ENCODE measurements around the gene PLCB4. TPM values are rescaled to one million over a fixed set of nuclear protein-coding genes. Genes with fewer than 3 reads are reported as not detected.

Gene PLCB4
- total RNA-seq, 1 experiment from 2014 or later = 12.6 TPM

GRCh38 chr20:9128568-9128967 is 59.7 kb downstream of the PLCB4 start:
- H3K36me3 Mint-ChIP-seq = peaks cover 23% of the 10 kb centered on the region
- no peaks in the 10 kb centered on the region for H3K4me1 Mint-ChIP-seq
- no peaks in the 10 kb centered on the region for H3K27me3 Mint-ChIP-seq (ENCODE audit: low read depth)
- ChIA-PET CTCF (no interaction called here), POLR2A (no interaction called here)
- no peak overlapping the region for H3K27ac Mint-ChIP-seq
- H3K9me3 Mint-ChIP-seq = peaks cover 32% of the 10 kb centered on the region
- H3K4me3 Mint-ChIP-seq = no peak overlapping the region
- ATAC-seq (no peak), DNase-seq (ENCODE audit: low spot score) (no peak)
- TF ChIP-seq KAT7 (CRISPR knock-in tag; IDR thresholded peaks at IDR 0.05; ENCODE audit: borderline replicate concordance) = no peak
- no peak for TF ChIP-seq OVOL2 (CRISPR knock-in tag; IDR thresholded peaks at IDR 0.05; ENCODE audit: borderline replicate concordance)
- TF ChIP-seq, protein P1, sequence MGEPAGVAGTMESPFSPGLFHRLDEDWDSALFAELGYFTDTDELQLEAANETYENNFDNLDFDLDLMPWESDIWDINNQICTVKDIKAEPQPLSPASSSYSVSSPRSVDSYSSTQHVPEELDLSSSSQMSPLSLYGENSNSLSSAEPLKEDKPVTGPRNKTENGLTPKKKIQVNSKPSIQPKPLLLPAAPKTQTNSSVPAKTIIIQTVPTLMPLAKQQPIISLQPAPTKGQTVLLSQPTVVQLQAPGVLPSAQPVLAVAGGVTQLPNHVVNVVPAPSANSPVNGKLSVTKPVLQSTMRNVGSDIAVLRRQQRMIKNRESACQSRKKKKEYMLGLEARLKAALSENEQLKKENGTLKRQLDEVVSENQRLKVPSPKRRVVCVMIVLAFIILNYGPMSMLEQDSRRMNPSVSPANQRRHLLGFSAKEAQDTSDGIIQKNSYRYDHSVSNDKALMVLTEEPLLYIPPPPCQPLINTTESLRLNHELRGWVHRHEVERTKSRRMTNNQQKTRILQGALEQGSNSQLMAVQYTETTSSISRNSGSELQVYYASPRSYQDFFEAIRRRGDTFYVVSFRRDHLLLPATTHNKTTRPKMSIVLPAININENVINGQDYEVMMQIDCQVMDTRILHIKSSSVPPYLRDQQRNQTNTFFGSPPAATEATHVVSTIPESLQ (CRISPR knock-in tag; IDR thresholded peaks at IDR 0.05) = no peak
- no peak for TF ChIP-seq ETV6 (CRISPR knock-in tag; IDR thresholded peaks at IDR 0.05)
- TF ChIP-seq GRHL2 (CRISPR knock-in tag; IDR thresholded peaks at IDR 0.05; ENCODE audit: insufficient replicate concordance, severe bottlenecking) = no peak
- no peak for TF ChIP-seq NFE2L1 (CRISPR knock-in tag; IDR thresholded peaks at IDR 0.05)
- TF ChIP-seq ERG (CRISPR knock-in tag; IDR thresholded peaks at IDR 0.05) = no peak
- TF ChIP-seq, protein P2, sequence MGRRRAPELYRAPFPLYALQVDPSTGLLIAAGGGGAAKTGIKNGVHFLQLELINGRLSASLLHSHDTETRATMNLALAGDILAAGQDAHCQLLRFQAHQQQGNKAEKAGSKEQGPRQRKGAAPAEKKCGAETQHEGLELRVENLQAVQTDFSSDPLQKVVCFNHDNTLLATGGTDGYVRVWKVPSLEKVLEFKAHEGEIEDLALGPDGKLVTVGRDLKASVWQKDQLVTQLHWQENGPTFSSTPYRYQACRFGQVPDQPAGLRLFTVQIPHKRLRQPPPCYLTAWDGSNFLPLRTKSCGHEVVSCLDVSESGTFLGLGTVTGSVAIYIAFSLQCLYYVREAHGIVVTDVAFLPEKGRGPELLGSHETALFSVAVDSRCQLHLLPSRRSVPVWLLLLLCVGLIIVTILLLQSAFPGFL (CRISPR knock-in tag; IDR thresholded peaks at IDR 0.05; ENCODE audit: borderline replicate concordance) = no peak
- TF ChIP-seq, protein P3, sequence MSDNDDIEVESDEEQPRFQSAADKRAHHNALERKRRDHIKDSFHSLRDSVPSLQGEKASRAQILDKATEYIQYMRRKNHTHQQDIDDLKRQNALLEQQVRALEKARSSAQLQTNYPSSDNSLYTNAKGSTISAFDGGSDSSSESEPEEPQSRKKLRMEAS (CRISPR knock-in tag; IDR thresholded peaks at IDR 0.05) = no peak
- no peak for TF ChIP-seq CREB1 (CRISPR knock-in tag; IDR thresholded peaks at IDR 0.05)
- no peak for TF ChIP-seq RORB (CRISPR knock-in tag; IDR thresholded peaks at IDR 0.05)
- no peak for TF ChIP-seq CREM (CRISPR knock-in tag; IDR thresholded peaks at IDR 0.05)
- no peak for TF ChIP-seq CBFB (CRISPR knock-in tag; IDR thresholded peaks at IDR 0.05; ENCODE audit: low read depth)
- TF ChIP-seq PRRX2 (CRISPR knock-in tag; IDR thresholded peaks at IDR 0.05) = no peak
- no peak for TF ChIP-seq ZBTB21 (CRISPR knock-in tag; IDR thresholded peaks at IDR 0.05; ENCODE audit: borderline replicate concordance)
- no peak for TF ChIP-seq ATF1 (CRISPR knock-in tag; IDR thresholded peaks at IDR 0.05)

GRCh38 chr20:9129756-9130155 is 60.9 kb downstream of the PLCB4 start:
- ChIA-PET POLR2A (no interaction called here), CTCF (no interaction called here)
- H3K9me3 Mint-ChIP-seq = peaks cover 32% of the 10 kb centered on the region
- peaks cover 23% of the 10 kb centered on the region for H3K36me3 Mint-ChIP-seq
- DNase-seq (ENCODE audit: low spot score) = no peak
- no peak overlapping the region for H3K27ac Mint-ChIP-seq
- no peaks in the 10 kb centered on the region for H3K27me3 Mint-ChIP-seq (ENCODE audit: low read depth)
- H3K4me3 Mint-ChIP-seq = no peak overlapping the region
- no peak for ATAC-seq
- no peaks in the 10 kb centered on the region for H3K4me1 Mint-ChIP-seq
- no peak for TF ChIP-seq ZNF232 (CRISPR knock-in tag; IDR thresholded peaks at IDR 0.05)
- TF ChIP-seq TEAD1 (CRISPR knock-in tag; IDR thresholded peaks at IDR 0.05) = no peak
- no peak for TF ChIP-seq PRDM15 (CRISPR knock-in tag; IDR thresholded peaks at IDR 0.05)
- TF ChIP-seq, protein P4, sequence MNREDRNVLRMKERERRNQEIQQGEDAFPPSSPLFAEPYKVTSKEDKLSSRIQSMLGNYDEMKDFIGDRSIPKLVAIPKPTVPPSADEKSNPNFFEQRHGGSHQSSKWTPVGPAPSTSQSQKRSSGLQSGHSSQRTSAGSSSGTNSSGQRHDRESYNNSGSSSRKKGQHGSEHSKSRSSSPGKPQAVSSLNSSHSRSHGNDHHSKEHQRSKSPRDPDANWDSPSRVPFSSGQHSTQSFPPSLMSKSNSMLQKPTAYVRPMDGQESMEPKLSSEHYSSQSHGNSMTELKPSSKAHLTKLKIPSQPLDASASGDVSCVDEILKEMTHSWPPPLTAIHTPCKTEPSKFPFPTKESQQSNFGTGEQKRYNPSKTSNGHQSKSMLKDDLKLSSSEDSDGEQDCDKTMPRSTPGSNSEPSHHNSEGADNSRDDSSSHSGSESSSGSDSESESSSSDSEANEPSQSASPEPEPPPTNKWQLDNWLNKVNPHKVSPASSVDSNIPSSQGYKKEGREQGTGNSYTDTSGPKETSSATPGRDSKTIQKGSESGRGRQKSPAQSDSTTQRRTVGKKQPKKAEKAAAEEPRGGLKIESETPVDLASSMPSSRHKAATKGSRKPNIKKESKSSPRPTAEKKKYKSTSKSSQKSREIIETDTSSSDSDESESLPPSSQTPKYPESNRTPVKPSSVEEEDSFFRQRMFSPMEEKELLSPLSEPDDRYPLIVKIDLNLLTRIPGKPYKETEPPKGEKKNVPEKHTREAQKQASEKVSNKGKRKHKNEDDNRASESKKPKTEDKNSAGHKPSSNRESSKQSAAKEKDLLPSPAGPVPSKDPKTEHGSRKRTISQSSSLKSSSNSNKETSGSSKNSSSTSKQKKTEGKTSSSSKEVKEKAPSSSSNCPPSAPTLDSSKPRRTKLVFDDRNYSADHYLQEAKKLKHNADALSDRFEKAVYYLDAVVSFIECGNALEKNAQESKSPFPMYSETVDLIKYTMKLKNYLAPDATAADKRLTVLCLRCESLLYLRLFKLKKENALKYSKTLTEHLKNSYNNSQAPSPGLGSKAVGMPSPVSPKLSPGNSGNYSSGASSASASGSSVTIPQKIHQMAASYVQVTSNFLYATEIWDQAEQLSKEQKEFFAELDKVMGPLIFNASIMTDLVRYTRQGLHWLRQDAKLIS (CRISPR knock-in tag; IDR thresholded peaks at IDR 0.05; ENCODE audit: borderline replicate concordance) = no peak
- TF ChIP-seq AR (CRISPR knock-in tag; IDR thresholded peaks at IDR 0.05) = no peak
- TF ChIP-seq ELF4 (CRISPR knock-in tag; IDR thresholded peaks at IDR 0.05; ENCODE audit: low read depth) = no peak

Measured in WTC11 (cell line).